ENCODE results near the gene ADK.
"Not testable (repeated sequence)": the region's sequence is repeated elsewhere in the genome, so short reads cannot be mapped to it uniquely, and the experiment has no call there.

ADK gene

GRCh38 chr10:74123081-74123480 lies 27.9 kb upstream of the ADK start:
- H3K36me3 Mint-ChIP-seq (ENCODE audit: low read depth): peaks cover 56% of the 10 kb centered on the region
- ATAC-seq (no peak), DNase-seq (no peak)
- H3K4me1 Mint-ChIP-seq: peaks cover 12% of the 10 kb centered on the region
- no peaks in the 10 kb centered on the region for H3K9me3 Mint-ChIP-seq
- H3K4me3 Mint-ChIP-seq: no peak overlapping the region
- peak overlapping the region; percentile 49 for H3K27ac Mint-ChIP-seq
- no peaks in the 10 kb centered on the region for H3K27me3 Mint-ChIP-seq

GRCh38 chr10:74133923-74134820 lies 16.8 kb upstream of the ADK start:
- Mint-ChIP-seq H3K4me3 (no peak overlapping the region), H3K27ac (no peak overlapping the region), H3K4me1 (no peaks in the 10 kb centered on the region), H3K36me3 (ENCODE audit: low read depth) (peaks cover 44% of the 10 kb centered on the region), H3K27me3 (no peaks in the 10 kb centered on the region), H3K9me3 (no peaks in the 10 kb centered on the region)
- ATAC-seq (no peak), DNase-seq (no peak)

DNA sequence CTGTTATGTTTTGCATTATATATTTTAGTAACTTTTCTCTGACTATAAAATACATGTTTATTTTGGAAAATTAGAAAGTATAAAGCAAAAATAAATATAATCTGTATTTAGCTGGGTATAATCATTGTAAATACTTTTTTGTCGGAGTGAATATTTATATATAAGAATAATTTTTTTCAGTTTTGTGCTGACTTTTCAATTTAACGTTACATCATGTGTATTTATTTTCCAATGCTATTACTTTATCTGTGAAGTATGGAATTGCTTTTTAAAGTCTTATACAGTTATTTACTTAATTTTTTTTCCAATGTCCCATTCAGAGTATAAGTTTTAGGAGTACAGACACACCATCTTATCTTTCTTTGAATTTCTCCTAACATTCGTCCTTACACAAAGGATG lies 15.6 kb upstream of the ADK start:
- Mint-ChIP-seq H3K4me1 (no peaks in the 10 kb centered on the region), H3K27ac (no peak overlapping the region), H3K9me3 (no peaks in the 10 kb centered on the region), H3K4me3 (no peak overlapping the region), H3K27me3 (no peaks in the 10 kb centered on the region), H3K36me3 (ENCODE audit: low read depth) (peaks cover 40% of the 10 kb centered on the region)
- ATAC-seq: no peak
- DNase-seq: no peak

- Mint-ChIP-seq H3K27me3 (no peaks in the 10 kb centered on the region), H3K27ac (no peak overlapping the region), H3K4me3 (no peak overlapping the region), H3K36me3 (ENCODE audit: low read depth) (peaks cover 40% of the 10 kb centered on the region), H3K4me1 (peaks cover 3% of the 10 kb centered on the region), H3K9me3 (no peaks in the 10 kb centered on the region)
- no peak for DNase-seq
- ATAC-seq: no peak
These were observed 13.0 kb upstream of the ADK start for GRCh38 chr10:74137992-74138391.

GRCh38 chr10:74138596-74138995 lies 12.4 kb upstream of the ADK start:
- not testable (repeated sequence) for H3K4me3 Mint-ChIP-seq, ATAC-seq, H3K27ac Mint-ChIP-seq, H3K27me3 Mint-ChIP-seq, H3K9me3 Mint-ChIP-seq, H3K4me1 Mint-ChIP-seq, DNase-seq
- H3K36me3 Mint-ChIP-seq (ENCODE audit: low read depth): peaks cover 38% of the 10 kb centered on the region

DNA sequence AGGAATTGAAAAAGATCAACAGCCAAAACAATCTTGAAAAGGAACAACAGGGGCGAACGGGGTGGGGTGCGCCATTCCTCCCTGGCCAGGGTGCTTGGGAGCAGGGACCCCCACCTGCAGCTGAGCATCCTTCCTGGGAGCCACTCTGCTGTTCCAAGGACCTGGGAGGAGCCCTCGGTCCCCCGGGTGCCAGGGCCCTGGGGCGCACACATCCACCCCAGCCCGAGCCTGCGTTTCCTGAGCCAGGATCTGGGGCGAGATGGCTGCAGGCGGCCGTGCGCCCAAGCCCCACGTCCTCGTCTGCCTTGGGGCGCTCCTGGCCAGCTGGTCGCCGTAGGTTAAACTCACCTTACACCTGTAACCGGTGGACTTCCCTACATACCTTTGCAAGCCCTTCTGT lies 11.0 kb upstream of the ADK start:
- Mint-ChIP-seq H3K36me3 (ENCODE audit: low read depth) (peaks cover 29% of the 10 kb centered on the region), H3K27ac (no peak overlapping the region), H3K4me3 (no peak overlapping the region), H3K4me1 (peaks cover 5% of the 10 kb centered on the region), H3K9me3 (no peaks in the 10 kb centered on the region), H3K27me3 (no peaks in the 10 kb centered on the region)
- ATAC-seq (no peak), DNase-seq (no peak)

DNA sequence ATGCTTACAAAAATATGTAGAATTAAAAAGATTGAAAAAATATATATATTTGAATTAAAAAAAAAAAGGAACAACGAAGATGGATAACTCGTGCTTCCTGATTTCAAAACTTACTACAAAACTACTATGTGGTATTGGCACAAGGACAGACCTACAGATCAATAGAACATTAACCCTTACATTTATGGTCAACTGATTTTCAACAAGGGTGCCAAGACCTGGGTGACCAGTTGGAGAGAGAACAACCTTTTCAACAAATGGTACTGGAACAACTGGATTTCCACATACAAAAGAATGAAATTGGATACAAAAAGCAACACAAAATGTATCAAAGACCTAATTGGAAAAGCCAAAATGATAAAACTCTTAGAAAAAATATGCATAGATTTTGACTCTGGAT lies 10.5 kb upstream of the ADK start:
- Mint-ChIP-seq H3K27me3 (no peaks in the 10 kb centered on the region), H3K27ac (no peak overlapping the region)

GRCh38 chr10:74145133-74145532 lies 5.9 kb upstream of the ADK start:
- Mint-ChIP-seq H3K9me3 (no peaks in the 10 kb centered on the region), H3K27me3 (no peaks in the 10 kb centered on the region), H3K27ac (no peak overlapping the region), H3K4me1 (peaks cover 36% of the 10 kb centered on the region), H3K36me3 (ENCODE audit: low read depth) (peaks cover 22% of the 10 kb centered on the region), H3K4me3 (no peak overlapping the region)
- no peak for ATAC-seq
- DNase-seq: no peak

More for the DNA sequence above, 10.5 kb upstream of the ADK start:
- no peak overlapping the region for H3K4me3 Mint-ChIP-seq
- H3K4me1 Mint-ChIP-seq: peaks cover 10% of the 10 kb centered on the region
- H3K36me3 Mint-ChIP-seq (ENCODE audit: low read depth): peaks cover 29% of the 10 kb centered on the region
- ATAC-seq (no peak), DNase-seq (no peak)
- H3K9me3 Mint-ChIP-seq: no peaks in the 10 kb centered on the region

DNA sequence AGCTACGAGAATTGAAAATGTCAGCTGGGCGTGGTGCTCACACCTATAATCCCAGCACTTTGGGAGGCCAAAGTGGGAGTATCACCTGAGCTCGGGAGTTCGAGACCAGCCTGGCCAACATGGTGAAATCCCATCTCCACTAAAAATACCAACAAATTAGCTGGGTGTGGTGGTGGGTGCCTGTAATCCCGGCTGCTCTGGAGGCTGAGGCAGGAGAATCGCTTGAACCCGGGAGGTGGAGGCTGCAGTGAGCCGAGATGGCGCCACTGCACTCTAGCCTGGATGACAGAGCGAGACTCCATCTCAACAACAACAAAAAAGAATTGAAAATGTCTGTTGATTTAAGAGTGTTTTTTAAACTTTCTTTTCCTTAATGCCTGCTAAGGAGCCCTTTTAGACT lies 4.0 kb upstream of the ADK start:
- H3K36me3 Mint-ChIP-seq (ENCODE audit: low read depth): peaks cover 19% of the 10 kb centered on the region
- H3K27ac Mint-ChIP-seq, H3K9me3 Mint-ChIP-seq, DNase-seq, ATAC-seq, H3K27me3 Mint-ChIP-seq, H3K4me3 Mint-ChIP-seq: not testable (repeated sequence)
- H3K4me1 Mint-ChIP-seq: peaks cover 34% of the 10 kb centered on the region

GRCh38 chr10:74150204-74150989 lies 624 bp upstream of the ADK start, which contains the start of gene AP3M1:
AP3M1 (minus strand) TSS chr10:74150828; CDS start chr10:74138379, 12,449 bp downstream.
- ATAC-seq (peak; percentile 69), DNase-seq (peak; percentile 77)
- Mint-ChIP-seq H3K4me3 (no peak within 1 kb of the TSS), H3K9me3 (no peaks in the 10 kb centered on the region), H3K27me3 (no peaks in the 10 kb centered on the region), H3K4me1 (peaks cover 49% of the 10 kb centered on the region), H3K27ac (no peak within 1 kb of the TSS), H3K36me3 (ENCODE audit: low read depth) (peaks cover 23% of the 10 kb centered on the region)

DNA sequence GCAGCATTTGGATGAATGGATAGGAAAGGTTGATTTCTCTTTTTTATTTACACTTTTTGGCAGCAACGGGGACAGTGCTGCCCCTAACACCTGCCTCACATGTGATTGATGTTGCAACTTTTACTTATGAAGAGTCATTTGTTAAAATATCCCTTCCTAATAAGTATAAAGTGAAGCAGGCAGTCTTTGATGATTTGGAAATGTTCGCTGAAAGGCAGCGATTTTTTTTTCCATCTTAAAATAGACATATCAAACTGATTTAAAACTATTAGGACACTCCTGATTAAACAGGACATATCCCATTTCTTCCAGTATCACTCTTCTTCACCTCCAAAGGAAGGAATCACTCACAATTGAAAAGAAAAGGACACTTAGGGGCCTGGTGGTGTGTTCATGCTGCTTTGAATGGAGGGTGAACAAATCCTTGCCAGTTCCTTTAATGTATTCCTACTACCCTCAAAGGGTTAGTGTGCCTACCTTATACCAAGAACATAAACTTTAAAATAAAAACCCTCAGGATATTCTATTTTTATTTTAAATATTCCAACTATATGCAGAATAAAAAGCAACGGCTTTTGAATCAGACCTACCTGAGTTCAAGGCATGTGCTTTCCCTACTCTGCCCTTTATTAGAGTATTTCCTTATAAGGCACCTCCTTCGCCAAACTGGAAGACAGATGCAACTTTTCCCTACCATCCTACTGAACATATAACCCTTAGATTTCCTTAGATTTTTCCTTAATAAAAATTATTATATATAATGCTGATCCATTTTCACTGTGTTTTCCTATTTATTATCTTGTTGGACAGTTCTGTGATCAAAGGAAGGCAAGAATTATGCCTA lies 1.1 kb downstream of the ADK start:
- H3K9me3 Mint-ChIP-seq: no peaks in the 10 kb centered on the region
- H3K27ac Mint-ChIP-seq: no peak overlapping the region
- H3K4me3 Mint-ChIP-seq: no peak overlapping the region
- peaks cover 41% of the 10 kb centered on the region for H3K4me1 Mint-ChIP-seq
- H3K36me3 Mint-ChIP-seq (ENCODE audit: low read depth): peaks cover 17% of the 10 kb centered on the region
- DNase-seq (no peak), ATAC-seq (no peak)
- no peaks in the 10 kb centered on the region for H3K27me3 Mint-ChIP-seq

- Mint-ChIP-seq H3K9me3 (no peaks in the 10 kb centered on the region), H3K4me1 (peaks cover 38% of the 10 kb centered on the region), H3K4me3 (no peak overlapping the region), H3K36me3 (ENCODE audit: low read depth) (peaks cover 12% of the 10 kb centered on the region), H3K27me3 (no peaks in the 10 kb centered on the region), H3K27ac (no peak overlapping the region)
- no peak for DNase-seq
- no peak for ATAC-seq
These were observed 2.1 kb downstream of the ADK start for GRCh38 chr10:74153123-74153522.

GRCh38 chr10:74153676-74154075 lies 2.7 kb downstream of the ADK start:
- Mint-ChIP-seq H3K27me3 (no peaks in the 10 kb centered on the region), H3K4me3 (no peak overlapping the region), H3K4me1 (peaks cover 33% of the 10 kb centered on the region), H3K27ac (no peak overlapping the region), H3K9me3 (no peaks in the 10 kb centered on the region), H3K36me3 (ENCODE audit: low read depth) (peaks cover 11% of the 10 kb centered on the region)
- no peak for DNase-seq
- ATAC-seq: no peak

DNA sequence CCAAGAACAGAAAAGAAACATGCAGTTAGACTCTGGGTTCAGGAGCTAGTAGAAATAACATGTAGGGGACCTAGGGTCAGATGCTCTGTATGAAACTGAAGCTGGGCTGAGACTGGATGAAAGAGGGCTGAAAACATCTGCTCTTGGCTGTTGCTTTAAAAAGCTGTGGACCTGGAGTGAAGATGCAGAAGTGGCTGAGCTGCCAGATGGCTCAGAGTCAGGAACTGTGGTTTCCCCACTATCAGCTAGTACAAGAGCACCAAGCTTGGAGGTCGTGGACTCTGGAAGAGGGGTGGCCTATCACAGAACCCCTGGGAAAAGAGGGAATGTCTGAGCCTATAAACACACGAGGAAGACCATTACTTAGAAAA lies 5.9 kb downstream of the ADK start:
- Mint-ChIP-seq H3K4me3 (no peak overlapping the region), H3K4me1 (peaks cover 32% of the 10 kb centered on the region), H3K27me3 (no peaks in the 10 kb centered on the region), H3K9me3 (no peaks in the 10 kb centered on the region), H3K36me3 (ENCODE audit: low read depth) (peaks cover 13% of the 10 kb centered on the region), H3K27ac (no peak overlapping the region)
- no peak for ATAC-seq
- DNase-seq: no peak

Measured in activated naive CD8-positive, alpha-beta T cell treated with anti-CD3 and anti-CD28 coated beads, Interleukin-2, amount 50 U/mL, for 24 hours (primary cell).